Measurements from ENCODE around the gene RPS27A.
A peak's percentile ranks its signal among the peaks of the same experiment; 100 is the strongest.

RPS27A gene

GRCh38 chr2:55283083-55283482 lies 50.6 kb downstream of the RPS27A start:
- Histone ChIP-seq H3K9me3 (no peaks in the 10 kb centered on the region), H3K36me3 (no peaks in the 10 kb centered on the region), H3K4me1 (ENCODE audit: control insufficient read depth in 1 of 2, insufficient read depth in 1 of 2, low read depth in 1 of 2, low read length in 1 of 2) (peaks cover 17 to 18% of the 10 kb centered on the region in 2 experiments), H3K27me3 (no peaks in the 10 kb centered on the region), H3K27ac (peak overlapping the region; percentile 89), H3K4me3 (ENCODE audit: low read depth in 1 of 2, low read length in 1 of 2) (peak overlapping the region; percentile 77 to 81)
- TF ChIP-seq CTCF (IDR thresholded peaks at IDR 0.05) = no peak
